Caki2 (cell line): Measurements from ENCODE around the gene ADGRB2. TPM values are rescaled to one million over a fixed set of nuclear protein-coding genes. Genes with fewer than 3 reads are reported as not detected.
"Not testable (repeated sequence)": the region's sequence is repeated elsewhere in the genome, so short reads cannot be mapped to it uniquely, and the experiment has no call there.

Experiments
- DNase-seq: peaks from one replicate; pipeline ENCODE4 v3.0.0-alpha.2; 2015; ENCODE audit warnings: low read depth
- in situ Hi-C: cut with HindIII; loops from 2 replicates; pipeline ENCODE4 v1.10.0; 2016; ENCODE audit warnings: low sequenced_read_pairs, low pct_unique_long_range_greater_than_20kb, mixed read lengths
- total RNA-seq: library from RNA; depleted of rRNA; stranded (reverse); fragments of >200 nt; shearing (Covaris generic); gene quantifications from 2 replicates; pipeline ENCODE4 v1.2.3, GENCODE V29; 2014; ENCODE audit warnings: low replicate concordance

Gene ADGRB2
- total RNA-seq, 1 experiment from 2014 or later, result 13.7 TPM

GRCh38 chr1:31718327-31718897, 45.7 kb downstream of the ADGRB2 start:
- DNase-seq, result no peak
- in situ Hi-C loops, result no loop called here

- peak; percentile 46 for DNase-seq
- in situ Hi-C loops, result no loop called here
Observed at GRCh38 chr1:31717341-31717740, 46.8 kb downstream of the ADGRB2 start.

GRCh38 chr1:31715873-31716220, 48.3 kb downstream of the ADGRB2 start:
- in situ Hi-C loops, result no loop called here
- DNase-seq, result no peak

GRCh38 chr1:31715087-31715872, 48.9 kb downstream of the ADGRB2 start:
- in situ Hi-C loops, result no loop called here
- DNase-seq, result peak; percentile 91

GRCh38 chr1:31714442-31715086, 49.6 kb downstream of the ADGRB2 start:
- in situ Hi-C loops, result no loop called here
- DNase-seq, result peak; percentile 74

- in situ Hi-C loops, result no loop called here
- DNase-seq, result peak; percentile 96
Observed at GRCh38 chr1:31712630-31713029, 51.5 kb downstream of the ADGRB2 start.

GRCh38 chr1:31712068-31712467, 52.1 kb downstream of the ADGRB2 start:
- DNase-seq, result no peak
- in situ Hi-C loops, result no loop called here

GRCh38 chr1:31708324-31708723, 55.8 kb downstream of the ADGRB2 start:
- in situ Hi-C loops, result no loop called here
- DNase-seq, result no peak

- in situ Hi-C loops, result no loop called here
- DNase-seq, result no peak
Observed at GRCh38 chr1:31707711-31708110, 56.4 kb downstream of the ADGRB2 start.

- DNase-seq, in situ Hi-C loops: not testable (repeated sequence)
Observed at GRCh38 chr1:31707059-31707600, 57.0 kb downstream of the ADGRB2 start.

GRCh38 chr1:31706384-31707058, 57.6 kb downstream of the ADGRB2 start:
- DNase-seq, result no peak
- in situ Hi-C loops, result no loop called here

- in situ Hi-C loops, result no loop called here
- DNase-seq, result no peak
Observed at GRCh38 chr1:31705080-31705866, 58.9 kb downstream of the ADGRB2 start.

- in situ Hi-C loops, result no loop called here
- DNase-seq, result no peak
Observed at GRCh38 chr1:31704271-31705079, 59.7 kb downstream of the ADGRB2 start.

- in situ Hi-C loops, result no loop called here
- no peak for DNase-seq
Observed at GRCh38 chr1:31703431-31704270, 60.5 kb downstream of the ADGRB2 start, which contains the start of gene COL16A1. COL16A1 (minus strand) TSS chr1:31704017; CDS start chr1:31702193, 1,824 bp downstream.

GRCh38 chr1:31702836-31703404, 61.2 kb downstream of the ADGRB2 start:
- in situ Hi-C loops, result no loop called here
- DNase-seq, result no peak

- in situ Hi-C loops, result no loop called here
- DNase-seq, result peak; percentile 88
Observed at GRCh38 chr1:31701091-31701736, 62.9 kb downstream of the ADGRB2 start.
